ENCODE results near the gene FAM219B.

FAM219B gene

DNA sequence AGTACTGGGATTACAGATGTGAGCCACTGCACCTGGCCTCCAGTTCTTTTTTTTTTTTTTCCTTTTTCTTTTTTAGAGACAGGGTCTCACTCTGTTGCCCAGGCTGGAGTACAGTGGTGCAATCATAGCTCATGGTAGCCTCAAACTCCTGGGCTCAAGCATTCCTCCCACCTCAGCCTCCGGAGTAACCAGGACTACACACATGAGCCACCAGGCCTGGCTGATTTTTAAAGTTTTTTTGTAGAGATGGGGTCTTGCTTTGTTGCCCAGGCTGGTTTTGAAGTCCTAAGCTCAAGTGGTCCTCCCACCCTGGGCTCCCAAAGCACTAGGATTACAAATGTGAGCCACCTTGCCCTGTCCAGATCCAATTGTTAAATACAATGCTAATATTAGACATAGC, 50.1 kb downstream of the FAM219B start:
- Histone ChIP-seq H3K9me3 (ENCODE audit: control insufficient read depth, low read depth, low read length) (no peaks in the 10 kb centered on the region), H3K4me3 (ENCODE audit: low read length) (no peak overlapping the region), H3K4me1 (ENCODE audit: control insufficient read depth, low read depth, low read length) (no peaks in the 10 kb centered on the region), H3K36me3 (ENCODE audit: control insufficient read depth, low read depth, low read length) (peaks cover 20% of the 10 kb centered on the region), H3K27ac (ENCODE audit: low read length) (no peak overlapping the region), H3K27me3 (ENCODE audit: control insufficient read depth, insufficient read depth, low read length) (no peaks in the 10 kb centered on the region), H3K9ac (ENCODE audit: low read length) (no peak overlapping the region)

DNA sequence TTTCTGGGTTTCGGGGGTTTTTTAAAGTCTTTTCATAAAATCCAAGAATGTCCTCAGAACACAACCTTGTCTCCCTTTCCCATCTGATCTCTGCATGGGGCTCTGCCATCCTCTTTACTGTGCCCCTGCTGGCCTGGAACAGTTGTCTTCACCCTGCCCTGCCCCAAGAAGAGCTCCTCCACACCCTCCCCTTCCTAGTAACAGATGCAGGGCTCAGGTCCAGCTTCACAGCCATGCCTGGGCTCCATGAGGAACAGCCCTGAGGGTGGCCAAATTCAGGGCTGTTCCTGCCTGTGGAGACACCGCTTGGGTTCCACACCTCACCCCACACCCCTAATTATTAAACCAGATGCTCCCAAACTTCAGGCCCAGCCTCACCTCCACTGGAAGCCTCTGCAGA, 50.8 kb downstream of the FAM219B start:
- no peak overlapping the region for H3K4me3 ChIP-seq (ENCODE audit: low read length)
- H3K27me3 ChIP-seq (ENCODE audit: control insufficient read depth, insufficient read depth, low read length) = no peaks in the 10 kb centered on the region
- no peaks in the 10 kb centered on the region for H3K9me3 ChIP-seq (ENCODE audit: control insufficient read depth, low read depth, low read length)
- peaks cover 26% of the 10 kb centered on the region for H3K36me3 ChIP-seq (ENCODE audit: control insufficient read depth, low read depth, low read length)
- no peaks in the 10 kb centered on the region for H3K4me1 ChIP-seq (ENCODE audit: control insufficient read depth, low read depth, low read length)
- no peak overlapping the region for H3K9ac ChIP-seq (ENCODE audit: low read length)
- no peak overlapping the region for H3K27ac ChIP-seq (ENCODE audit: low read length)

DNA sequence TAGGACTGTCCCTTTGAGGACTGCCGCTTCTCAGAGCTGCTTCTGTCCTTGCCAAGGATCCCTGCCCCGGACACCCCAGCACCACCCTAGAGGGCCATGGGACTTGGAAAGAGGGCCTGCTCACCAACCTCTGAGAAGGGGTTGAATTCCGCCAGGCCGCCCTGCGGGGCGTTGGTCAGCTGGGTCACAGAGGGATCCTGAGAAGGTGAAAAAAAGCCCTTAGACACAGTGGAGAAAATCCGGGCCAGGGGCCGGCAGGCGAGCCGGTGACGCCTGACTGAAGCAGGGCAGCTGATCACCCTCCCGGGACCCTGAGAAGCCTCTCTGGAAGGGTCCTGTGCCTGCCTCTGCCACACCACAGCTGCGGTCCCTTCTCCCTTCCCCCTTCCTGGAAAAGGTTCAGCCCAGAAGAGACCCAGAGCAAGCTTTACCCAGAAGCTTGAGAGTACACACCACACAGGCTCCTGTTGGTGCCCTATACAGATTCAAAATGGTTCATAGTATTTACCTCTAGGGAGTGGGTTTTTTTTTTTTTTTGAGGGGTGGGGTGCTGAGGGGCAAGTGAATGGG, 52.1 kb downstream of the FAM219B start:
- Histone ChIP-seq H3K4me3 (ENCODE audit: low read length) (no peak overlapping the region), H3K36me3 (ENCODE audit: control insufficient read depth, low read depth, low read length) (peaks cover 27% of the 10 kb centered on the region), H3K9ac (ENCODE audit: low read length) (no peak overlapping the region), H3K27ac (ENCODE audit: low read length) (no peak overlapping the region), H3K9me3 (ENCODE audit: control insufficient read depth, low read depth, low read length) (no peaks in the 10 kb centered on the region), H3K4me1 (ENCODE audit: control insufficient read depth, low read depth, low read length) (no peaks in the 10 kb centered on the region), H3K27me3 (ENCODE audit: control insufficient read depth, insufficient read depth, low read length) (no peaks in the 10 kb centered on the region)

DNA sequence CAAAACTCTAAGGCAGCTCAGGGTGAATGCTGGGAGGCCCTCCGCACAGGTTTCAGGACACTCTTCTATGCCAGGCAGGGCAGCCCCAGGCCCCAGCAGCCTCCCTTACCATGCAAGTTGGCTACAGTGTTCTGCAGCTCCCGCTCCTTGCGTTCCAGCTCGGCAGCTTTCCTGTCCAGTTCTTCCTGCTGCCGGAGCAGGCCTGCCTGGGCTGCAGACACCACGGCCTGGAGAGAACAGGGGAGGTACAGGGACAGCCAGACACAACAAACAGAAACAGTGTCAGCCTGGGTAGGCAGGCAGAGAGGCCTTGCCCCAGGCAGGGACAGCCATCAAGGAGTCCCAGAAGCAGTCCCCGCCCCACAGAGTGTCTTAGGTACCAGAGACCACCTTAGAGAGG, 54.7 kb downstream of the FAM219B start:
- no peaks in the 10 kb centered on the region for H3K27me3 ChIP-seq (ENCODE audit: control insufficient read depth, insufficient read depth, low read length)
- H3K4me1 ChIP-seq (ENCODE audit: control insufficient read depth, low read depth, low read length) = no peaks in the 10 kb centered on the region
- no peaks in the 10 kb centered on the region for H3K9me3 ChIP-seq (ENCODE audit: control insufficient read depth, low read depth, low read length)
- peaks cover 34% of the 10 kb centered on the region for H3K36me3 ChIP-seq (ENCODE audit: control insufficient read depth, low read depth, low read length)
- no peak overlapping the region for H3K27ac ChIP-seq (ENCODE audit: low read length)
- no peak overlapping the region for H3K4me3 ChIP-seq (ENCODE audit: low read length)
- H3K9ac ChIP-seq (ENCODE audit: low read length) = no peak overlapping the region

DNA sequence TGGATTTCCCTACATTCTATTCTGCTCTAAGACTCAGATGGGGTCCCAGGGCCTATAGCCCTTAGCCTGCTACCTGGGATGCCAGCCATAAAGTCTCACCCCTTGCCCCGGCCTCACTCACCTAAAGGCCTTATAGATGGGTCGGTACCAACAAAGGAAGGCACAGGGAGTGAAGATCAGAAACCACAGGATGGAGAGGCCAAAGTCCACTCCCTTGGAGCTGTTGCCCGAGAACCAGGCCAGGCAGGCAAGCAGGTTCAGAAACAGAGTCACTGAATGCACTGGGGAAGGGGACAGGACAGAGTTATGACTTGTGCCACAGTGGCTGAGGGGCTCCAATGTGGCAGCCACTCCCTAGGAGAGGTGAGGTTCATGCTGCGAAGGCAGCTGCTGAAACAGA, 56.3 kb downstream of the FAM219B start:
- Histone ChIP-seq H3K27me3 (ENCODE audit: control insufficient read depth, insufficient read depth, low read length) (no peaks in the 10 kb centered on the region), H3K9me3 (ENCODE audit: control insufficient read depth, low read depth, low read length) (no peaks in the 10 kb centered on the region), H3K27ac (ENCODE audit: low read length) (no peak overlapping the region), H3K9ac (ENCODE audit: low read length) (no peak overlapping the region), H3K4me3 (ENCODE audit: low read length) (no peak overlapping the region), H3K36me3 (ENCODE audit: control insufficient read depth, low read depth, low read length) (peaks cover 34% of the 10 kb centered on the region), H3K4me1 (ENCODE audit: control insufficient read depth, low read depth, low read length) (no peaks in the 10 kb centered on the region)

Data from iPS-18a (cell line).